Cardiac fibroblast (primary cell): ENCODE measurements around the gene TPRN.

Experiments
- DNase-seq, 2 donors: peaks; one replicate each; pipeline versions ENCODE4 v3.0.0 to v3.0.0-alpha.2; 2010; ENCODE audit warnings: low read depth in 2 of 2
- H3K4me3 ChIP-seq, 2 donors: replicated peaks in 1 of 2; 1 replicate in 1 of 2; 2 replicates in 1 of 2; pipeline ENCODE4 v1.5.1; 2011; ENCODE audit warnings: low read depth in 2 of 2, low read length in 2 of 2, mild to moderate bottlenecking in 2 of 2, moderate library complexity in 1 of 2
- TF ChIP-seq, protein P1 (sequence below): IDR thresholded peaks from one replicate; pipeline ENCODE4 v1.5.1; 2011; ENCODE audit warnings: low read depth, mild to moderate bottlenecking, low read length, inconsistent platforms

Gene TPRN

DNA sequence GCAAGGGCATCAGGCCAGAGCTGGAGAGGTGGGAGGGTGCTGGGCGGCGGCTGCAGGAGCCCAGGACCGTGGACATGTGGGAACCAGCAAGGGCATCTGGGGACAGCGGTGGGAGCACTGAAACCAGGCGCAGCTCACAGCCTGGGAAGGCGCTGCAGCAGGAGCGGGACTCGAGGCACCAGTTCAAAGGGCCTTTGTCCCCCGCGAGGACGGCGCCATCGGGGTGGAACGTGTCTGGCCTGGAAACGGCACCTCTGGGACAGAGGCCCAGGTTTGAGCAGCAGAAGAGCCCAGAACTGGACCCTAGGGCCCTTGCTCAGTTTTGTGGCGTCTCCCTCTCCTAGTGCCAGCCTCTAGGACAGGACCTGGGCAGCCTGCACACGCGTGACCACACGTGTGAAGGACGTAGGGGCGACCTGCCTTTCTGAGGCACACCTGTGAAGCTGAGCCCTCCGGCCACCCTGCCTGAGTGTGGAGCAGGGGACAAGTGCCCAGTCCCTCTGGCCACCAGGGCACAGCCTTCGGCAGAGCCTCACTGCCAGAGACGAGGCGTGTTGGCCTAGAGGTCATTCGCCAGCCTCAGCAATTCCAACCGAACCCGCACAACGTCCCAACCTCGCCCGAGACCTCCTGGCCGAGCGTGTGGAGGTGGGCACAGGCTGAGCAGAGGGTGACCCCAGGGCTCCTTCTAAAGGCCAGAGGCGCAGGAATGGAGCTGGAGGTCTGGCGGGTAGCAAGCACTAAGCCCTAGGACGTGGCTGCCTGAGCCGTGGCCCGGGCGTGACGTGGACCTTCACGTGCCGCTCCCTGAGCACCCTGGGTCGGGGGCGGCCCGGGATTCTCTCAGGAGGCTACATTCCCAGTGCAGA is 26.5 kb downstream of the TPRN start:
- H3K4me3 ChIP-seq, result no peak overlapping the region
- TF ChIP-seq, protein P1, sequence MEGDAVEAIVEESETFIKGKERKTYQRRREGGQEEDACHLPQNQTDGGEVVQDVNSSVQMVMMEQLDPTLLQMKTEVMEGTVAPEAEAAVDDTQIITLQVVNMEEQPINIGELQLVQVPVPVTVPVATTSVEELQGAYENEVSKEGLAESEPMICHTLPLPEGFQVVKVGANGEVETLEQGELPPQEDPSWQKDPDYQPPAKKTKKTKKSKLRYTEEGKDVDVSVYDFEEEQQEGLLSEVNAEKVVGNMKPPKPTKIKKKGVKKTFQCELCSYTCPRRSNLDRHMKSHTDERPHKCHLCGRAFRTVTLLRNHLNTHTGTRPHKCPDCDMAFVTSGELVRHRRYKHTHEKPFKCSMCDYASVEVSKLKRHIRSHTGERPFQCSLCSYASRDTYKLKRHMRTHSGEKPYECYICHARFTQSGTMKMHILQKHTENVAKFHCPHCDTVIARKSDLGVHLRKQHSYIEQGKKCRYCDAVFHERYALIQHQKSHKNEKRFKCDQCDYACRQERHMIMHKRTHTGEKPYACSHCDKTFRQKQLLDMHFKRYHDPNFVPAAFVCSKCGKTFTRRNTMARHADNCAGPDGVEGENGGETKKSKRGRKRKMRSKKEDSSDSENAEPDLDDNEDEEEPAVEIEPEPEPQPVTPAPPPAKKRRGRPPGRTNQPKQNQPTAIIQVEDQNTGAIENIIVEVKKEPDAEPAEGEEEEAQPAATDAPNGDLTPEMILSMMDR, result no peak
- no peak for DNase-seq

DNA sequence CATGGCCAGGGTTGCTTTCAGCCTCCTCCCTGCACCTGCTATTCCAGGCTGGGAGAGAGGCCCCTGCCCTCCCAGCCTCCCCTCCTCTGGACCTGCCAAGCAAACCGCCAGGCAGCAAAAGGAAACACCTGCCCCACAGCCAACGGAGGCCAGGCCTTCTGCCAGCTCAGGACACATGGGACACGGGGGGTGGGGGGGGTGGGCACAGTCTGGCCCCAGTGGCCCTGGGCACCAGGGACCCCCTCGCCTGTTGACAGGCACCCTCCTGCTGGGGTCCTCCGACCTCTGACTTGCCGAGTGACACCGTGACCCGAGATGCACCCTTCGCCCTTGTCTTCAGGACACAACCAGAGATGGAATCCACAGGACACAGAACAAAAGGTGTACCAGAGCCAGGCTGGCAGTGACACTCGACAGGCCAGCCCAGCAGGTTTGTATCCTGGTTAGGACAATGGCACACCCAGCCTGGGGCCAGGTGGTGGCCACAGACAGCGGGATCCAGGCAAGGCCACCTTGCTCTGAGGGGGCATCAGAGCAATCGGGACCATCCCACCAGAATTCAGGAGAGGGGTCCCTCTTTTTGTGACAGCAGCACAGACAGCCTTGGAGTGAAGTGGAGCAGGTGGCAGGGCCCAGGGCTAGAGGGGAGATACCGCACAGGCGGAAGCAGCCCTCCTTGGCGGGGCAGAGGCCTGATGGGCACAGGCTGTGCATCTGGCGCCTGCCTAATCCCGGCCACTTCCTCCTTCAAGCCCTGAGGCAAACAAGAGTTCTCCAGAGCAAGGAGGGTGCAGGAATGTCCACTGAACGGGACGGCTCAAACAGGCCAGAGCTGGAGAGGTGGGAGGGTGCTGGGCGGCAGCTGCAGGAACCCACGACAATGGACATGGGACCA is 27.4 kb downstream of the TPRN start:
- TF ChIP-seq, protein P1, result no peak
- H3K4me3 ChIP-seq, result no peak overlapping the region
- no peak for DNase-seq

DNA sequence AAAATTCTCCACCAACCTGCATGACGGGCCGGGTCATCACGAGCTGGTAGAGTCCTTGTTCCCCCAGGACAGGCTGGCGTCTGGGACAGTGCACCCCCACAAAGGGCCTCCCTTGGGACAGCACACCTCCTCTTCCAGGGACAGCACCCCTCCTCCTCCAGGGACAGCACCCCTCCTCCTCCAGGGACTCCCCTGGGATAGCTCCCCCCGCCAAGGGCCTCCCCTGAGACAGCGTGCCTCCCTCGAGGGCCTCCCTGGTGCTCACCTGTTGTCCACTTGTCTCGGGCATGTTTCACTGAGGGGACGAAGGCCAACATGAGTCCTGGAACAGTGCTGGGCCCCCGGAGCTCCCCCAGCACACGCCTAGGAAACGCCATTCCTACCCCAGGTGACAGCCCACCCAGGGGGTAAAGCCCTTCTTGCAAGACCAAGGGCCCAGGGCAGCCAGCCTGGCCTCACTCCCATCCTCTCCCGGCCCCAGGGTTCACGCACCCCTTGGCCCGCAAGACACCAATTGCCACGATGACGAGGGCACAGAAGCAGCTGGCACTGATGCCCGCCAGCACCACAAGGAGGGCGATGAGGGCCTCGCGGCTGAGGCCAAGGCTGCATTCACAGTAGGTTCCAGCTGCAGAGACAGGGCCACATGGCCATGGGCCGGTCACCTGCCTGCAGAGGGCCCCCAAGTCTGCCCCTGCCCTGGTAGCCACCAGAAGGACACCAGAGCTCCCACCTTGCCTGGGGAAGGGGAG is 29.2 kb downstream of the TPRN start:
- DNase-seq, result no peak
- TF ChIP-seq, protein P1, result no peak
- H3K4me3 ChIP-seq, result no peak overlapping the region

DNA sequence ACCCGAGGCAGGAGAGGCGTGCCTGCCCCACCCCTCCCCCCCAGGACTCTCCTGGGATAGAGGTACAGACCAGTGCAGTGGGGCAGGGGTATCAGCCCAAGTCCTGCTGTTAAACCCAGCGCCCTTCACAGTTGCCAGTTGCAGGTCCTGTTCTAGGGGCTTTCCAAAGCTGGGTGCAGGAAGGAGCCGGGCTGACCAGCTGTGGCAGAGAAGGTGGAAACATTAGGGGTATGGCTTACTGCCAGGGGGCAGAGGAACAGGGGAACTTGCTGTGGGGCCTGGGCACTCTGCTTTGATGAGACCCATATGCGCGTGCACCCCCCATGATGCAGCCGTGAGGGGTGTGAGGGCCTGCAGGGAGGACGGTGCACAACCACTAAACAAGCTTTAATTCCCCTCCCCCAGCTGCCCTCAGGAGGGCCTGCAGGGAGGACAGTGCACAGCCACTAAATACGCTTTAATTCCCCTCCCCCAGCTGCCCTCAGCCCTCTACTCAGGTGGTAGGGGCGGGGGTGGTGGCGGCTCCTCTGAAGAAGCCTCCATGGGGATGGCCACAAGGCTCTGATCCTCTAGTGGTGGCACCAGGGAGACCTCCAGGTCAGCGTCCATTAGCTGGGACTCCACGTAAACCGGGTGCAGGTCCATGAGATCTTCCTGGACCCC is 29.9 kb downstream of the TPRN start:
- no peak overlapping the region for H3K4me3 ChIP-seq
- TF ChIP-seq, protein P1, result no peak
- no peak for DNase-seq

DNA sequence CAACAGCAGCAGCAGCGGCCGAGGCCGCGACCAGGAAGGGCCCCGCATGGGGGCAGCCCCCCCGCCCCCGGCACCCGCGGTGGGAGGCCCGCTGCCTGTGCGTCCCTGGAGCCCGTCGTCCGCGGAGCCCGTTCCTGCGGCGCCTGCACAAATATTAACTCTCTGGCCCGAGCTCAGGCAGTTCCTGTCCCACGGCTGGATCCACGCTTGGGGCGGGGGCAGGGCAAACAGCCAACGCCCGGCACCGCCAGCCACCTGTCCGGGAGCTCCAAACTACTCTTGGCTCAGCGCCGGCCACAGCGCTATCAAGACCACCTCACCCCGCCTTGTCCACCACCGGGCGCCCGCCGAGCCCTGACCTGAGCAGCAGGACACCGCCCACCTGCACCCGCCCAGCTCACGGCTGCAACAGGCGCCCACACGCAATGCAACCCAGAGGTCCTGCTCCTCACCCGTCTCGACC is 30.6 kb downstream of the TPRN start, which contains the start of gene LRRC26:
Gene LRRC26 (minus strand): TSS at position 156 of the 463 bp plus-strand sequence. CDS start 108 bp downstream, at position 48.
- TF ChIP-seq, protein P1, result no peak
- no peak for DNase-seq
- no peak within 1 kb of the TSS for H3K4me3 ChIP-seq
